ENCODE results near the gene THRB.

THRB gene

GRCh38 chr3:24264748-24265158 is 229.9 kb downstream of the THRB start:
- peak; percentile 43 for DNase-seq (ENCODE audit: low spot score)

- no peak for DNase-seq (ENCODE audit: low spot score)
These were observed 230.6 kb downstream of the THRB start for GRCh38 chr3:24264011-24264410.

GRCh38 chr3:24263069-24263668 is 231.5 kb downstream of the THRB start:
- DNase-seq (ENCODE audit: low spot score), result no peak

GRCh38 chr3:24261521-24261920 is 233.1 kb downstream of the THRB start:
- no peak for DNase-seq (ENCODE audit: low spot score)

DNA sequence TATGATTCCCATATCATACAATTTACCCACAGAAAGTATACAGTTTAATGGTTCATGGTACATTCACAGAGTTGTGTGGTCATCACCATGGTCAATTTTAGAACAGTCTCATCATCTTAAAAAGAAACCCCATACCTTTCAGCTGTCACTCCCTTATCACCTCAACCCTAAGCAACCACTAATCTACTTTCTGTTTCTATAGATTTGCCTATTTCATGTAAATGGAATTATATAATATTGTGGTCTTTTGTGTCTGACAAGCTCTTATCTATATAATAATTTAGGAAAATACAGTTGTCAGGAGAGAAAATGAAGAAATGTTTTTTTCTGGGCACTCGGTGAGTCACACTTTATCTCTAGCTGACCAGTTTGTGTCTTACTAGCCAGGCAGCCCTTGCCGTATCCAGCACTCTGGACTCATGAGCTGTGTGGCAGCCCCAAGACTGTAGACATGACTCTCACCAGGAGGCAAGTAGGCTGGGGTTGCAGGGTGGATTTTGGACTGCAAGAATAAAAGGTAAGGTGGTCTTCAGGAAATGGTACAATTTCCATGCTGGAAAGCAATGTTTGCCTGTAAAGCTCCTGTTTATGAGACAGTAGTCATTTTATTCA is 234.6 kb downstream of the THRB start:
- peak; percentile 18 for DNase-seq (ENCODE audit: low spot score)

GRCh38 chr3:24258727-24259600 is 235.7 kb downstream of the THRB start:
- DNase-seq (ENCODE audit: low spot score), result no peak

GRCh38 chr3:24258260-24258659 is 236.4 kb downstream of the THRB start:
- DNase-seq (ENCODE audit: low spot score), result no peak

DNA sequence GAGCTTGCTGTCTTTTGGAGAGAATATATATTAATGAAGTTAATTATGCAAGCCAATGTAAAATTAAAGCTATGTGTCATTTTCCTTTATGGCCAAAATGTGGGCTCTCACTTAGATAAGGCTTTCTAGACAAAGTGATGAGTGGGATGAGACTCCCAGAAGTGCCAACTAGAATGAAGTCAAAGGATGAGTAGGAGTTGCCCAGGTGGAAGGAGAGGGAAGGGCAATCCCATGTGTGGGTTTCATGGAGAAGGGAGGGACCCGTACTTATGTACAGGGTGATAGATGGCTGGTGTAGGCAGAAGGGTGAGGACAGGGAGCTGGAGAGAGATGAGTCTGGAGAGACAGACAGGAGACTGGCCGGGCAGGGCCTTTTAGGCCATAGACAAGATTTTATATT is 239.2 kb downstream of the THRB start:
- DNase-seq (ENCODE audit: low spot score), result no peak

- DNase-seq (ENCODE audit: low spot score), result no peak
These were observed 240.0 kb downstream of the THRB start for GRCh38 chr3:24254649-24255048.

- no peak for DNase-seq (ENCODE audit: low spot score)
These were observed 241.3 kb downstream of the THRB start for GRCh38 chr3:24253336-24253735.

DNA sequence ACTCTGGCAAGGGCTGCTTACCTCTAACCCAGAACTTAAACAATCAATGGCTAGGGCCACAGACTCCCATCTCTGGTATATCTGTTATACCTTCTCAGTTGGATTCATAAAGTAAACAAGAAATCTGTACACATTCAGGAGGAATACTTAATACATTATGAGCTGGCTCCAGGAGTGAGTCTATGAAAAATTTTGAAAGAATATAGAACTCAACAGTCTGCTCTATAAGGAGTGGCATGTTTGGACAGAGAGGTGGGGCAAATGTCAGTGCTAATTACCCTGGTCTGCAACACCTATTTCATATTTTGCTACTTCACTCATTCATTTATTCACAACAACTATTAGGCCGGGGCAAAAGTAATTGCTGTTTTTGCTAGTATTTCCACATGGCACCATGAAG is 245.1 kb downstream of the THRB start:
- no peak for DNase-seq (ENCODE audit: low spot score)

DNA sequence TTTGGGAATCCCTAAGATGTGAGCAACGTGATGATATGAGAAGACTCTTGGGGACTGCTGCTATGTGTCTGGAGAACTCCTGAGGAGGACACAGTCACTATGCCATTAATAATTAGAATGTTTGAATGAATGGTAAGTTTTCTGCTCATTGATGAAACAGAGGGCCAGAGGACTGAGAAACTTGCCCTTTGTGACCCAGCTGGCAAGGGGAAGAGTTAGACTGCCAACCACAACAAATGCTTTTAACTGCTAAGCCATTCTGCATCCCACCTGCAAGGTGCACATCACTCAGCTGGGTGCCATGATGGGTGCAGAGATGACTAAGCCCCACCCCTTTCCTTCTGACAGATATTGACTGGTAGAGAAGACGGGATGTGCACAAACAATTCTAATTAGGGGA is 249.6 kb downstream of the THRB start:
- no peak for DNase-seq (ENCODE audit: low spot score)

DNA sequence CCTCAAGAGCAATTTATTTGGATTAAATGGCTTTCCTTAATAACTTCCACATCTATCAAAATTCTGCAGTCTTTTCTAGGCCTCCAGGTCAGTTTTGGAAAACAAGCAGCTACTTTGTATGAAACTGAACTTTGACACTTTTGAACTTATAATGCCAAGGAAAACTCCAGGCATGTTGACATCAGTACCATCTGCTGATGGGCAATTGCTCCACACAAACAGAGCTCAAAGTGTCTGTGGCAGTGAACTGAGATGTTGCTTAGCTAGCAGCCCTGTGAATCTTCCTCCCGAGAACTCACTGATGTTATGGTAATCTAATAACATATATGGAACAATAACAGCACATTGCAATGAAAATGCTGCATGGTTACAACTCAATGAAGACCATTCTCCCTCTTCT is 250.2 kb downstream of the THRB start:
- DNase-seq (ENCODE audit: low spot score), result no peak

- no peak for DNase-seq (ENCODE audit: low spot score)
These were observed 252.5 kb downstream of the THRB start for GRCh38 chr3:24242012-24242698.

GRCh38 chr3:24240306-24240705 is 254.3 kb downstream of the THRB start:
- no peak for DNase-seq (ENCODE audit: low spot score)

DNA sequence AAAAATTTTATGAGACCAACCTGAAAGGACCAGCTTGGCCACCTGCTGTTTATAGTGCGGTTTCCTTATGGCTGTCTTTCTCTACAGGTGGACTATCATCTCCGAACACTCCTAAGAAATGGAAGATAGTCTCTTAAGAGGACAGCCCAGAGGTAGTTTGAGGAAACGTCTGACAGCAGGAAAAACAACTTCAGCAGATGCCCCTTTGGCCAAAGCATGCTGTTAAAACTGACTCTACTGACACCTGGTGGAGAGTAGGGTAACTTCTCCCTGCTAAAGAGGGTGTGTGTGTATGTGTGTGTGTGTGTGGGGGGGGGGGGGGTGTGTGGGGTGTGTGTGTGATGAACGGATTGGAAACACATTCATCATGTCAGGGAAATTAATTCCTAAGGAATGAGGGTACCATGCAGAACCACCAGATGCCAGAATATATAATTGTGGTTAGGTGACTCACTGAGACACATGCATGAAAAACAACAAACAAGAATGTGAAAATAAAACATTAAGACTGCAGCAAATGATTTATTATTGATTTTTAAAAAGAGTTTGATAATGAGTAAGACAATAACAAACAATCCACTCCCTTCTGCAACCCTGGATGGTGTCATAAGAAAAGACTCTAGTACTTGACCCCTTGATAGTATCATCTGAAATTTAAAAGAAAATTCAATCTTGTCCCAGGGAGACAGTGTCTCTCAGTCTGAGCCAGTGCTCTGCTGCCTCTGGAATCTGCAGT is 256.5 kb downstream of the THRB start:
- peak; percentile 71 for DNase-seq (ENCODE audit: low spot score)

- DNase-seq (ENCODE audit: low spot score), result no peak
These were observed 259.5 kb downstream of the THRB start for GRCh38 chr3:24235121-24235520.

GRCh38 chr3:24232784-24233183 is 261.9 kb downstream of the THRB start:
- DNase-seq (ENCODE audit: low spot score), result no peak

- no peak for DNase-seq (ENCODE audit: low spot score)
These were observed 265.0 kb downstream of the THRB start for GRCh38 chr3:24229468-24230221.

DNA sequence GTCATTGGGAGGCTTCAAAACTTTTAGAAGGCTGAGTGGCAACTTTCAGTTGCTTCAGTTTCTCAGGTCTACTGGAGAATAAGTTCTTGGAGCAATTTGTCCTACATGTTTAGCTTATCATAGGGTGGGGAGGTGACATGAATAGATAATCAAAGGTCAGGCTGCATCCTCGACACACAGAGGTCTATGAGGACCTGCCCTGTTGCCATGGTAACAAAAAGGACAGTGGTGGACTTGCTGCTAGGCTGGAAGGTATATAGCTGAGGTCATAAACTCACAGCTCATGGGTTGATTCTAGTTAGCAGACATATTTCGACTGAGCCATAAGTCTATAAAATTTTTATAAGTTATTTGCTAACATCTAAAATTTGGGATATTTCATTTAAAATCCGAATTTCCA is 267.0 kb downstream of the THRB start:
- DNase-seq (ENCODE audit: low spot score), result no peak

- no peak for DNase-seq (ENCODE audit: low spot score)
These were observed 268.3 kb downstream of the THRB start for GRCh38 chr3:24226397-24226796.

Measured in RKO (cell line).